ENCODE data around the gene TEDDM1.
"Not testable (repeated sequence)": the region's sequence is repeated elsewhere in the genome, so short reads cannot be mapped to it uniquely, and the experiment has no call there.

The TEDDM1 gene

DNA sequence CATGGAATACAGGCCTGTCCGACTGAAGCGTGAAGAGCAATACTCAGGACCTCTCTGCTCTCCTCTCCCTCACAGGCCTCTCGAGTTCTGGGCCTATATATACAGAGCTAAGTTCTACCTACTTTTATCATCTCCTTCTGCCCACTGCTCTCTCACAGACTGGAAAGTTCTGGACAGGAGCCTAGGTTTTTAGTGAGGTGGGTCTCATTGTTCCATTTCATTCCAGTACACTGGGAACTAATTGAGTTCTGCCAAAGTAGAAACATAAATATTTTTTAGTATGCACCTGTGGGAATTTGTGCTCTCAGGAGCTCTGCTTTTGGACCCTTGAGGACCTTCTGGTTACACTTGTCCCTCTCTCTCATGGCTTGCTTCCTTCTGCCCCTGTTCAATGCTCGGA, at the start of gene TEDDM1:
TEDDM1 (minus strand) TSS at position 101 of the 400 bp plus-strand sequence. CDS start 182 bp downstream, outside the sequence.
- no peaks in the 10 kb centered on the region for H3K27me3 Mint-ChIP-seq (ENCODE audit: low read depth)
- no peaks in the 10 kb centered on the region for H3K36me3 Mint-ChIP-seq (ENCODE audit: low read depth)
- no peak for TF ChIP-seq CTCF (IDR thresholded peaks at IDR 0.05; ENCODE audit: unreplicated experiment in 3 of 3)
- H3K27ac Mint-ChIP-seq: no peak within 1 kb of the TSS
- no peak within 1 kb of the TSS for H3K4me3 Mint-ChIP-seq
- H3K9me3 Mint-ChIP-seq: no peaks in the 10 kb centered on the region
- peaks cover 18% of the 10 kb centered on the region for H3K4me1 Mint-ChIP-seq

- Mint-ChIP-seq H3K27me3 (ENCODE audit: low read depth) (peaks cover 3% of the 10 kb centered on the region), H3K4me3 (no peak within 1 kb of the TSS), H3K36me3 (ENCODE audit: low read depth) (no peaks in the 10 kb centered on the region), H3K9me3 (no peaks in the 10 kb centered on the region), H3K27ac (no peak within 1 kb of the TSS), H3K4me1 (no peaks in the 10 kb centered on the region)
- TF ChIP-seq CTCF (IDR thresholded peaks at IDR 0.05; ENCODE audit: unreplicated experiment in 3 of 3): no peak
These were observed 49.6 kb upstream of the TEDDM1 start, which contains the start of gene RGSL1 for GRCh38 chr1:182450087-182450486. Gene RGSL1 (plus strand): TSS chr1:182450146. CDS start chr1:182450166, 20 bp downstream.

- no peaks in the 10 kb centered on the region for H3K4me1 Mint-ChIP-seq
- no peak overlapping the region for H3K4me3 Mint-ChIP-seq
- peaks cover 3% of the 10 kb centered on the region for H3K27me3 Mint-ChIP-seq (ENCODE audit: low read depth)
- no peak for TF ChIP-seq CTCF (IDR thresholded peaks at IDR 0.05; ENCODE audit: unreplicated experiment in 3 of 3)
- H3K36me3 Mint-ChIP-seq (ENCODE audit: low read depth): no peaks in the 10 kb centered on the region
- H3K9me3 Mint-ChIP-seq: peaks cover under 1% of the 10 kb centered on the region
- no peak overlapping the region for H3K27ac Mint-ChIP-seq
These were observed 47.2 kb upstream of the TEDDM1 start for GRCh38 chr1:182447660-182448059.

DNA sequence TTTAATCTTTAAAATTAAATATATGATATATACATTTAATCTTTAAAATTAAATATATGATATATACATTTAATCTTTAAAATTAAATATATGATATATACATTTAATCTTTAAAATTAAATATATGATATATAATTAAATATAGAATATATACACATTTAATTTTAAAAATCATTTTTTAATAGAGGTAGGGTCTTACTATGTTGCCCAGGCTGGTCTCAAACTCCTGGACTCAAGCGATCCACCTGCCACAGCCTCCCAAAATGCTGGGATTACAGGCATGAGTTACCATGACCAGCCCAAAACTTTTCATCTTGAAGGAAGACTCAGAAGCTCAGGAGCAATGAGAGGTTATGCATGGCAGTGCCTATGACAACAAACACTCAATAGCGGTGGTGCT, 46.7 kb upstream of the TEDDM1 start:
- H3K4me3 Mint-ChIP-seq; H3K9me3 Mint-ChIP-seq; H3K27ac Mint-ChIP-seq; H3K4me1 Mint-ChIP-seq; H3K36me3 Mint-ChIP-seq (ENCODE audit: low read depth); H3K27me3 Mint-ChIP-seq (ENCODE audit: low read depth): not testable (repeated sequence)

DNA sequence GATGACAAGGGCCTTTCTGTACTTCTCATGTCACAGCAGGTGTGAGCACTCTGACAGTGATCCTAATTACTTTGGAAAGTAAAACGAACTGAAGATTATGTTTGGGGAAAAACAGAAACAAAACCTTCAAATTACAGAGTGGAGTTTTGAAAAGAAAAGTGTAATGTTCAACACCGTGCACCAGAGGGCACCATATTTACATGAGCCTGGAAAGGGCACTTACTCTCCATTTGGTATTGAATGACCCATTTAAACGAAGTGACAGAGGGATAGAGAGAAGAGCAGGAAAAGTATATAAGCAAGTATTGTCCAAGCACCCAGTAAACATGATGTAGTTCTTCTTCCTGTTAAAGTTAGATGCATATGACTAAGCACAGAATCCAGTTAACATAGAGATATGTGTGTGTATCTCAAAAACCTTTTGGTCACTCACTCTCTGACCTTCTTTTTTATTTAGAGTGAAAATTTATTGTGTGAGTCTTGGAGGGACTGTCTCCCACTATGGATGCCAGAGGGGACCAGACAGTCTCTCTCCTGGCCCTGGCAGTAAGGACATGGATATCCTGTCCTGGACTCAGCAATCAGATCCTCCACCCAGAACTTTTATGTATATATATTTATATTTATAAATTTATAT, 45.7 kb upstream of the TEDDM1 start:
- peak; percentile 42 to 61 (median 45) for TF ChIP-seq CTCF (IDR thresholded peaks at IDR 0.05; ENCODE audit: unreplicated experiment in 3 of 3)
- H3K4me1 Mint-ChIP-seq: no peaks in the 10 kb centered on the region
- no peak overlapping the region for H3K27ac Mint-ChIP-seq
- H3K9me3 Mint-ChIP-seq: peaks cover 3% of the 10 kb centered on the region
- H3K4me3 Mint-ChIP-seq: no peak overlapping the region
- no peaks in the 10 kb centered on the region for H3K27me3 Mint-ChIP-seq (ENCODE audit: low read depth)
- no peaks in the 10 kb centered on the region for H3K36me3 Mint-ChIP-seq (ENCODE audit: low read depth)

DNA sequence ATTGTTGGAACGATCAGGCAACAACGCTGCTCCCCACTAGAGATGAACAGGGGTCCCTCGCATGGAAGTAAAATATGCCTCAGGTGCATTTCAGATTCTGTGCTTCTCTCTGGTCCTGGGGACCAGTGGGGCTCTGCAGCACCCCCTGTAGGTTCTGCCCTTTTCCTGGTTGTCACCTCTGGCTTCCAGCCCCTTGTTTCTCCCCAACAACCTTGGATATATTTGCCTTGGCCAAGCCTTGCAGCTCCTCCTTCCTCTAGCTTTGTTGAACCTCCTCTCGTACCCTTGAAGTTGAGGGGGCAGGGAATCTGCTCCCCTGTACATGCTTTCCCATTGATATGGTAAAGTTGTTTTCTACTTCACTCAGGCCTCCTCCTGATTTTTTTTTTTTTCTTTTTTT, 44.0 kb upstream of the TEDDM1 start:
- peaks cover 3% of the 10 kb centered on the region for H3K9me3 Mint-ChIP-seq
- TF ChIP-seq CTCF (IDR thresholded peaks at IDR 0.05; ENCODE audit: unreplicated experiment in 3 of 3): no peak
- H3K4me3 Mint-ChIP-seq: no peak overlapping the region
- no peaks in the 10 kb centered on the region for H3K27me3 Mint-ChIP-seq (ENCODE audit: low read depth)
- H3K4me1 Mint-ChIP-seq: no peaks in the 10 kb centered on the region
- H3K36me3 Mint-ChIP-seq (ENCODE audit: low read depth): no peaks in the 10 kb centered on the region
- H3K27ac Mint-ChIP-seq: no peak overlapping the region

All from nephron (organoid).